Measurements from ENCODE around the gene CDH5. TPM values are rescaled to one million over a fixed set of nuclear protein-coding genes. Genes with fewer than 3 reads are reported as not detected.
A peak's percentile ranks its signal among the peaks of the same experiment; 100 is the strongest.

Gene CDH5
- total and polyA plus RNA-seq, 2 of the 13 experiments (the other 11 are each of a cell fraction or from before 2014, with no cell fraction given), result 0.71 to 1.1 TPM

GRCh38 chr16:66388350-66389139 lies 22.1 kb downstream of the CDH5 start (continued):
- TF ChIP-seq POGK (CRISPR knock-in tag; conservative IDR thresholded peaks at IDR 0.05), result no peak
- TF ChIP-seq ZNF788 (CRISPR knock-in tag; IDR thresholded peaks at IDR 0.05; ENCODE audit: borderline replicate concordance), result no peak; the same call in 1 of the 2 replicates
- no peak for TF ChIP-seq ZNF34 (CRISPR knock-in tag; IDR thresholded peaks at IDR 0.05; ENCODE audit: borderline replicate concordance)
- no peak for TF ChIP-seq ZMYM2 (CRISPR knock-in tag; IDR thresholded peaks at IDR 0.05)
- no peak for TF ChIP-seq GABPB1 (CRISPR knock-in tag; IDR thresholded peaks at IDR 0.05)
- no peak for TF ChIP-seq PTBP1 (IDR thresholded peaks at IDR 0.05; ENCODE audit: low read depth, low read length, poor library complexity, severe bottlenecking)
- no peak for TF ChIP-seq ZNF646 (CRISPR knock-in tag; IDR thresholded peaks at IDR 0.05)
- no peak for TF ChIP-seq ZNF343 (CRISPR knock-in tag; IDR thresholded peaks at IDR 0.05)
- TF ChIP-seq LRRFIP1 (CRISPR knock-in tag; conservative IDR thresholded peaks at IDR 0.05), result no peak
- 0 out of 2 replicates have a peak, but pooled peaks have one; percentile 43 for TF ChIP-seq ZNF296 (CRISPR knock-in tag; conservative IDR thresholded peaks at IDR 0.05)
- no peak for TF ChIP-seq MIER3 (CRISPR knock-in tag; IDR thresholded peaks at IDR 0.05; ENCODE audit: borderline replicate concordance)
- TF ChIP-seq ZNF598 (CRISPR knock-in tag; IDR thresholded peaks at IDR 0.05; ENCODE audit: borderline replicate concordance), result no peak
- TF ChIP-seq MAZ (IDR thresholded peaks at IDR 0.05; ENCODE audit: borderline replicate concordance, low read depth, low read length), result no peak
- TF ChIP-seq MAZ (CRISPR knock-in tag; IDR thresholded peaks at IDR 0.05; ENCODE audit: low read depth), result peak; percentile 10; the same call in 1 of the 2 replicates
- TF ChIP-seq CCAR2 (optimal IDR thresholded peaks at IDR 0.05; ENCODE audit: low read depth, low read length), result no peak
- TF ChIP-seq SNAI1 (CRISPR knock-in tag; IDR thresholded peaks at IDR 0.05; ENCODE audit: borderline replicate concordance), result peak; percentile 35; the same call in 1 of the 2 replicates
- TF ChIP-seq ZNF317 (CRISPR knock-in tag; IDR thresholded peaks at IDR 0.05), result no peak

Data from HepG2 (cell line).